ENCODE data around the gene GOLGA6L25.
"Not testable (repeated sequence)": the region's sequence is repeated elsewhere in the genome, so short reads cannot be mapped to it uniquely, and the experiment has no call there.

DNA sequence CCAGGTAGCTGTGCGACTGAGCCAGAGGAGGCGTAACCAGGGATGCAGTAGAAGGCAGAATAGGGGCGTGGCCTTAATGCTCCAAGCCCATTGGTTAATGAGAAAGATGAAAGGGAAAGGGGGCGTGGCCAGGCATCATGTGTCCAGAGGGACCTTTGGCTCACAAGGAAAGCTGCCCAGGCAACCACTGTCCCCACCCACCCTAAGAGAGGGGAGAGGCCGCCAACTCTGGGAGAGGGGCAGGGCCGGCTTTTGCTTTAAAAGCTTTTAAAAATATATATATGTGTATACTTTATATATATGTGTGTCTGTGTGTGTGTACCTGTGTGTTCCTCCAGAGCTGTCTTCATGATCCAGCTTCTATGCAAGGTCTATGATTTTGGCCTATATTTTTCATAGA lies 20.4 kb upstream of the GOLGA6L25 start, which contains the start of gene GOLGA8G:
- TF ChIP-seq CSDC2 (CRISPR knock-in tag; IDR thresholded peaks at IDR 0.05); ARNTL (CRISPR knock-in tag; IDR thresholded peaks at IDR 0.05; ENCODE audit: borderline replicate concordance, low read depth); ZNF565 (CRISPR knock-in tag; conservative IDR thresholded peaks at IDR 0.05; ENCODE audit: low read depth); PATZ1 (CRISPR knock-in tag; IDR thresholded peaks at IDR 0.05; ENCODE audit: borderline replicate concordance); BACH2 (CRISPR knock-in tag; IDR thresholded peaks at IDR 0.05; ENCODE audit: borderline replicate concordance); OSR1 (CRISPR knock-in tag; IDR thresholded peaks at IDR 0.05); TOX (CRISPR knock-in tag; IDR thresholded peaks at IDR 0.05; ENCODE audit: borderline replicate concordance); PPARA (CRISPR knock-in tag; IDR thresholded peaks at IDR 0.05; ENCODE audit: borderline replicate concordance): not testable (repeated sequence)
- TF ChIP-seq, protein P1, sequence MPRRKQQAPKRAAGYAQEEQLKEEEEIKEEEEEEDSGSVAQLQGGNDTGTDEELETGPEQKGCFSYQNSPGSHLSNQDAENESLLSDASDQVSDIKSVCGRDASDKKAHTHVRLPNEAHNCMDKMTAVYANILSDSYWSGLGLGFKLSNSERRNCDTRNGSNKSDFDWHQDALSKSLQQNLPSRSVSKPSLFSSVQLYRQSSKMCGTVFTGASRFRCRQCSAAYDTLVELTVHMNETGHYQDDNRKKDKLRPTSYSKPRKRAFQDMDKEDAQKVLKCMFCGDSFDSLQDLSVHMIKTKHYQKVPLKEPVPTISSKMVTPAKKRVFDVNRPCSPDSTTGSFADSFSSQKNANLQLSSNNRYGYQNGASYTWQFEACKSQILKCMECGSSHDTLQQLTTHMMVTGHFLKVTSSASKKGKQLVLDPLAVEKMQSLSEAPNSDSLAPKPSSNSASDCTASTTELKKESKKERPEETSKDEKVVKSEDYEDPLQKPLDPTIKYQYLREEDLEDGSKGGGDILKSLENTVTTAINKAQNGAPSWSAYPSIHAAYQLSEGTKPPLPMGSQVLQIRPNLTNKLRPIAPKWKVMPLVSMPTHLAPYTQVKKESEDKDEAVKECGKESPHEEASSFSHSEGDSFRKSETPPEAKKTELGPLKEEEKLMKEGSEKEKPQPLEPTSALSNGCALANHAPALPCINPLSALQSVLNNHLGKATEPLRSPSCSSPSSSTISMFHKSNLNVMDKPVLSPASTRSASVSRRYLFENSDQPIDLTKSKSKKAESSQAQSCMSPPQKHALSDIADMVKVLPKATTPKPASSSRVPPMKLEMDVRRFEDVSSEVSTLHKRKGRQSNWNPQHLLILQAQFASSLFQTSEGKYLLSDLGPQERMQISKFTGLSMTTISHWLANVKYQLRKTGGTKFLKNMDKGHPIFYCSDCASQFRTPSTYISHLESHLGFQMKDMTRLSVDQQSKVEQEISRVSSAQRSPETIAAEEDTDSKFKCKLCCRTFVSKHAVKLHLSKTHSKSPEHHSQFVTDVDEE (CRISPR knock-in tag; IDR thresholded peaks at IDR 0.05), result not testable (repeated sequence)
